ENCODE results near the gene JPT1. TPM values are rescaled to one million over a fixed set of nuclear protein-coding genes. Genes with fewer than 3 reads are reported as not detected.

Gene JPT1
- total RNA-seq, 2 donors from 2014 or later, result 19.6 to 45.7 TPM

DNA sequence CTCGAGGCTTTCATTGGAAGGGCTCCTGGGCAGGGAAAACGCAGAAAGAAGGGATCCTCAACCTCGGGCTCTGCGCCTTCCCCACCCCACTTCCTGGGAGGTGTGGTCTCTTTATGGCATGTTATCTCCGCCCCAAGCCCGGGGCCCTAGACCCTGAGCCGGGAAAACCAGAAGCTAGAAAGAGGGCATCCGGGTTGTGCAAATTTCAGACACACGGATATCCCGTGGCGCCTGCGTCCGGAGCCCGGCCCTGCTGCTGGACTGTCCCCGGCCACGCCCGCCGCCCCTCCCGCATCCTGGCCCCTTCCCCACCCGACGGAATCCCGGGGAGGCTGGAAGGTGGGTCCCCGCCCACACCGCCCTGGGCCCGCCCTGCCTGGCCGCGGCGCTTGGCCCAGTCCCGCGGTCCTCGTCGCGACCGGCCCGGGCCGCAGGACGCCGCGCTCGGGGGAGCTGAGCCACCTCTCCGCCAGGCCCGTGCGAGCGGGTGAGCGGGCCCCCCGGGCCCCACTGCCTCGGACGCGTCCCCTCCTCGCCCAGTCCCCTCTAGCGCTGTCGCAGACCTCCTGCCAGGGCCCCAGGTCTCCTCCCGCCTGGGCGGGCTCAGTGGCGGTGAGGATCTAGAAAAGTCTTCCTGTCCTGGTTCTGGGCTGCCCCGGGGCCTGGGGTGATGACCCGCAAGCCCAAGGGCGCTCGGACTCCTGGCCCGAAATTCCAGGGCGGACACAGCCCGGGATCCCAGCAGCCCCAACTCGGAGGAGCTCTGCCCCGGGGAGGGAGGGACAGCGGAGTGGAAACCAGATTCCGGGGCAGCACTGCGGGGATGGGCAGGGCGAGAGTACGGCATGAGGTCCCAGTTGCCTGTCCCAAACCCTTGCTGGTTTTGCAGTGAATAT, 66.5 kb downstream of the JPT1 start, which contains the start of gene SLC16A5:
TSS of gene SLC16A5 (plus strand) at position 397 of the 896 bp plus-strand sequence. CDS start 5,683 bp downstream, outside the sequence.
- H3K9me3 ChIP-seq, result no peaks in the 10 kb centered on the region
- TF ChIP-seq, protein P1, sequence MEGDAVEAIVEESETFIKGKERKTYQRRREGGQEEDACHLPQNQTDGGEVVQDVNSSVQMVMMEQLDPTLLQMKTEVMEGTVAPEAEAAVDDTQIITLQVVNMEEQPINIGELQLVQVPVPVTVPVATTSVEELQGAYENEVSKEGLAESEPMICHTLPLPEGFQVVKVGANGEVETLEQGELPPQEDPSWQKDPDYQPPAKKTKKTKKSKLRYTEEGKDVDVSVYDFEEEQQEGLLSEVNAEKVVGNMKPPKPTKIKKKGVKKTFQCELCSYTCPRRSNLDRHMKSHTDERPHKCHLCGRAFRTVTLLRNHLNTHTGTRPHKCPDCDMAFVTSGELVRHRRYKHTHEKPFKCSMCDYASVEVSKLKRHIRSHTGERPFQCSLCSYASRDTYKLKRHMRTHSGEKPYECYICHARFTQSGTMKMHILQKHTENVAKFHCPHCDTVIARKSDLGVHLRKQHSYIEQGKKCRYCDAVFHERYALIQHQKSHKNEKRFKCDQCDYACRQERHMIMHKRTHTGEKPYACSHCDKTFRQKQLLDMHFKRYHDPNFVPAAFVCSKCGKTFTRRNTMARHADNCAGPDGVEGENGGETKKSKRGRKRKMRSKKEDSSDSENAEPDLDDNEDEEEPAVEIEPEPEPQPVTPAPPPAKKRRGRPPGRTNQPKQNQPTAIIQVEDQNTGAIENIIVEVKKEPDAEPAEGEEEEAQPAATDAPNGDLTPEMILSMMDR (IDR thresholded peaks at IDR 0.05), result no peak
- H3K36me3 ChIP-seq, result no peaks in the 10 kb centered on the region
- DNase-seq (ENCODE audit: low spot score) (no peak), ATAC-seq (ENCODE audit: insufficient number of reproducible peaks, low FRiP score, low read depth) (peak; percentile 31)
- peak within 1 kb of the TSS; percentile 75 for H3K4me3 ChIP-seq
- H3K4me1 ChIP-seq (ENCODE audit: control insufficient read depth in 1 of 2, low read depth in 2 of 2), result peaks cover 5 to 23% of the 10 kb centered on the region in 2 donors
- H3K27me3 ChIP-seq (replicated peaks; ENCODE audit: insufficient read depth), result no peaks in the 10 kb centered on the region
- H3K27ac ChIP-seq, result peak within 1 kb of the TSS in 1 of 2 donors; percentile 55

DNA sequence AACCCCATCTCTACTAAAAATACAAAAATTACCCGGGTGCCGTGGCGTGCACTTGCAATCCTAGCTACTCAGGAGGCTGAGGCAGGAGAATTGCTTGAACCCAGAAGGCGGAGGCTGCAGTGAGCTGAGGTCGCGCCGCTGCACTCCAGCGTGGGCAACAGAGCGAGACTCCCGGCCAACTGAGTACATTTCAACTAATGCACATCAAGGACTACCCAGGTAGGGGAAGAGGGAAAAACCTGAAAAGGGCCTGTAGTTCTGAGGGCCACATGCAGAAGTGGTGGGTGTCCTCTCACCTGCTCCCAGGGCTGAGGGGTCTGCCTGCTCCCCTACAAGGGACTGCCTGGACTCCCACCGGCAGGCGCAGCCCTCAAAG, 67.1 kb downstream of the JPT1 start:
- TF ChIP-seq, protein P1 (IDR thresholded peaks at IDR 0.05), result no peak
- DNase-seq (ENCODE audit: low spot score), result no peak
- Histone ChIP-seq H3K4me1 (ENCODE audit: control insufficient read depth in 1 of 2, low read depth in 2 of 2) (peaks cover 5 to 23% of the 10 kb centered on the region in 2 donors), H3K9me3 (no peaks in the 10 kb centered on the region), H3K27me3 (replicated peaks; ENCODE audit: insufficient read depth) (no peaks in the 10 kb centered on the region), H3K4me3 (peak overlapping the region; percentile 75), H3K36me3 (no peaks in the 10 kb centered on the region), H3K27ac (peak overlapping the region in 1 of 2 donors; percentile 55)
- ATAC-seq (ENCODE audit: insufficient number of reproducible peaks, low FRiP score, low read depth), result no peak

DNA sequence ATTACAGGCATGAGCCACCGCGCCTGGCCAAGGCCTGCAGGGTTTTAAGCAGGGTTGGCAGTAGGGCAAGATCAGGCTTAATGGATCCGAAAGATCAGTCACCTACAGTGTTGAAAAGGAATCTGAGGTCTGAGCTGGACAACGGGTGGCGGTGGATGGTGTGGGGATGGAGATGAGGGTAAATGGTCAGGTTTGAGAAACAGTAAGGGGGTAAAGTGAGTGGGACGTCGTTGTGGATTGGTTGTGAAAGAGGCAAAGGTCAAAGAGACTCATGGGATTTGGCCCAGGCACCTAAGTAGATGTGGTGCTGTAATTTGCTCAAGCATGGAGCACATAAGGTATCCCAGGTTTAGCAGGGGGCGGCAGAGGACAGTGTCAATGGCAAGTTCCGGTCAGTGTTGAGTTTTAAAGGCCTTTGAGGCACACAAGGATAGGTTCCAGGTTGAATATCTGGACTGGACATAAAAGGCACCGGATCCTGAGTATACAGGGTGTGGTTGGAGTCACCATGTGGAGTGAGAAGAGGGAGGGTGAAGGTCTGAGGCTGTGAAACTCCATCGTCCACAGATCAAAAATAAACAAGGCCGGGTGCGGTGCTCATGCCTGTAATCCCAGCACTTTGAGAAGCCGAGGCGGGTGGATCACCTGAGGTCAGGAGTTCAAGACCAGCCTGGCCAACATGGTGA, 67.7 kb downstream of the JPT1 start:
- ATAC-seq (ENCODE audit: insufficient number of reproducible peaks, low FRiP score, low read depth) (no peak), DNase-seq (ENCODE audit: low spot score) (no peak)
- Histone ChIP-seq H3K4me3 (no peak overlapping the region), H3K9me3 (no peaks in the 10 kb centered on the region), H3K36me3 (no peaks in the 10 kb centered on the region), H3K27ac (no peak overlapping the region), H3K27me3 (replicated peaks; ENCODE audit: insufficient read depth) (no peaks in the 10 kb centered on the region), H3K4me1 (ENCODE audit: control insufficient read depth in 1 of 2, low read depth in 2 of 2) (peaks cover 5 to 23% of the 10 kb centered on the region in 2 donors)
- TF ChIP-seq, protein P1 (IDR thresholded peaks at IDR 0.05), result no peak

Other genes with a start within 250 kb of the JPT1 start
- gene USH1G, start 231.3 kb downstream of the JPT1 start, total RNA-seq, result not detected
- not detected for gene OTOP2, start 230.2 kb downstream of the JPT1 start, total RNA-seq
- gene OTOP3, start 218.6 kb downstream of the JPT1 start, total RNA-seq, result not detected
- gene HID1, start 181.8 kb downstream of the JPT1 start, total RNA-seq, result 10 to 100 TPM; 14.3 to 14.8 TPM
- gene CDR2L, start 166.9 kb downstream of the JPT1 start, total RNA-seq, result 10 to 100 TPM; 26.4 to 29.8 TPM
- 10 to 100 TPM; 40.3 to 82.6 TPM for gene MRPL58, start 141.8 kb downstream of the JPT1 start, total RNA-seq
- 100 to 1,000 TPM; 109 to 189 TPM for gene ATP5PD, start 107.5 kb downstream of the JPT1 start, total RNA-seq
- gene KCTD2, start 107.3 kb downstream of the JPT1 start, total RNA-seq, result 10 to 100 TPM; 18.7 to 22.7 TPM
- gene SLC16A5, start 66.6 kb downstream of the JPT1 start, total RNA-seq, result 10 to 100 TPM in 1 of 2 donors, 1 to 10 TPM in 1; 9.2 to 10.0 TPM
- 1 to 10 TPM; 6.1 to 7.6 TPM for gene ARMC7, start 44.5 kb downstream of the JPT1 start, total RNA-seq
- 10 to 100 TPM; 57.9 to 80.0 TPM for gene NT5C, start 22.8 kb downstream of the JPT1 start, total RNA-seq
- gene SUMO2, start 28.4 kb upstream of the JPT1 start, total RNA-seq, result 10 to 100 TPM; 57.9 to 60.1 TPM
- 10 to 100 TPM; 30.3 to 39.3 TPM for gene NUP85, start 51.2 kb upstream of the JPT1 start, total RNA-seq
- 10 to 100 TPM; 33.3 to 41.9 TPM for gene GGA3, start 107.1 kb upstream of the JPT1 start, total RNA-seq
- gene MRPS7, start 107.4 kb upstream of the JPT1 start, total RNA-seq, result 10 to 100 TPM; 29.0 to 33.2 TPM
- gene MIF4GD, start 116.7 kb upstream of the JPT1 start, total RNA-seq, result 10 to 100 TPM; 32.5 to 70.1 TPM
- 10 to 100 TPM in 1 of 2 donors, 1 to 10 TPM in 1; 6.1 to 12.6 TPM for gene SLC25A19, start 134.9 kb upstream of the JPT1 start, total RNA-seq

All from thoracic aorta (tissue), 2 donors.